Inflammatory macrophage treated with lipopolysaccharide for 1 hour (primary cell): ENCODE results near the gene SNX6.
"Not testable (repeated sequence)": the region's sequence is repeated elsewhere in the genome, so short reads cannot be mapped to it uniquely, and the experiment has no call there.

ENCODE experiments used
- DNase-seq, 2 donors: peaks; one replicate each; pipeline ENCODE4 v3.0.0-alpha.2; 2020 to 2022

SNX6 gene

DNA sequence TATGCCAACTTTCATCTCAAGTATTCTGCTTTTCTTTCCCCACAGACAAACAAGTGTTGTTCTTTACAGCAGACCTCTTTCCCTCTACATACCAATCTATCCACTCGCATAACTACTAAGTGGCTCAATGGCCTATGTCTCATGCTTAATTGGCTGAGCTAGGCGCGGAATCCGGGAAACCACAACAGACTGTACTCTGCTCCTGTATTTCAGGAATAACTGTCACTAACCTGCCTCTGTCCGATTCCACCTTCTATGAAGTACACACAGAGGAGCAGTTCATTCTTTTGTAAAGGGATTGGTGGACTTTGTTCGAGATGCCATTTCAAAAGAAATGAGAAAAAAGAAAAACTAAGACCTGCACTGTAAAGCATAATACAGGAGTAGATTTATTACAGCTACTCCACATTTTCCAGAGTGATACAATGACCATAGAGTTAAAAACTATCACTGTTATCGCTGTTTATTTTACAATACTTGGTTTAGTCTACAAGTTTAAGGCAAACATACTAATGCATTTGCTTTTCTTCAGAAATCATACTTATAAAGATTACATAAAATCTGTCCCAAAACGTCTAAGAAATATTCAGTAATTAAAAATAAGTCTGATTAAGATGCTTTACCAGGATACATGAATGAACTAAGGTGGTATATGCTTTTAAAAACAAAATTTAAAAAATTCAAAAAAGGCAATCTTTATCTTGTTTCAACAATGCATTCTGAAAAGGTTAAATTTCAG, 67.7 kb downstream of the SNX6 start:
- DNase-seq: not testable (repeated sequence)

DNA sequence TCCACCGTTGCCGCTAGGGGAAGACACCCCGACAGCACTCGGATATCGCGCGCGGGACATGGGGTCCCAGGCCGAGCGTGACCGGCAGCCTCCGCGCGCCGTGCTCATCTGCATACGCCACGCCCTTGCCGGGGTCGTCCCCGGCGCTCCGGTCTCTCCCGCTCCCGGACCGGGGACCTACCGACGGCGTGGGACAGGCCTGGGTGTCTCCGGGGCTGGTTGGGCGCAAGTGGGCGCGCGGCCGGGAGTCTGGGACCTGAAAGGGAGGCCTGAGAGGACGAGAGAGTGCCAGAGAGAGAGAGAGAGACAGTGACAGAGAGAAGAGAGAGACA, 73.5 kb downstream of the SNX6 start:
- DNase-seq: not testable (repeated sequence)

DNA sequence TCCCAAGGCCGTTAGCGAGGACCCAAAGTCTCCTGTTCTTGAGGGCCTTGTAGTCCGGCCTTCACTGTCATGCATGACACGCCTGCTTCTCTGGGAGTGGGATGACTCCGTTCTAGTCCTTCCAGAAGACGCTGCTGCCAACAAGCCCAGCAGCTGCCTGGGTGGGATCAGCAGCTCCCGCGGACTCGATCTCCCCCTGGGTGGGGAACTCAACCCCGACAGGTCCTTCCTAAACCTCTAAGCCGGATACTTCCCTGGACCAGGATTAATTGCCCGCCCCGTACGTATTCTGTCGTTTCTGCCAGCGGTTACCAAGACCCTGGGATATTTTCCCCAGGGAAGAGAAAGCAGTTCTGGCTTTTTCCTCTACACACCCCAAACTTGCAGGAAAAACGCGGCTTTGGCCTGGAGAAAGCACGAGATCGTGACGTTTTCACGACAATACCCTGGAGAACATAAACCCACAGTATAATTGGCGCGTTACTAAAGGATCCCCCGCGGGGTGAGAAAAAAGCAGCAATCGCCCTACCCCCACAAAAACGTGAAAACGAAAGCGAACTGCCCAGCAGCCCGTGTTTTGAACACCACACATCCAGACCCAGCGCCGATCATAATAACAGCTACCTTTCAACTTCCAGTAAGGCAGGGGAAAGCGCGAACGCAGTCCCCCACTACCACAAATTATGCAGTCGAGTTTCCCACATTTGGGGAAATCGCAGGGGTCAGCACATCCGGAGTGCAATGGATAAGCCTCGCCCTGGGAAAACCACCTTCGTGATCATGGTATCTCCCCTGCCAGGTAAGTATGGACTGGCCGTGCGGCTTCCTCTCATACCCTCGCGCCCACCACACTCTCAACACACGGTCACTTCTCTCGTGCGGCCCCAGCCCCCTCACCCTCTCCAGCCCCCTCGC, 74.1 kb downstream of the SNX6 start:
- not testable (repeated sequence) for DNase-seq

DNA sequence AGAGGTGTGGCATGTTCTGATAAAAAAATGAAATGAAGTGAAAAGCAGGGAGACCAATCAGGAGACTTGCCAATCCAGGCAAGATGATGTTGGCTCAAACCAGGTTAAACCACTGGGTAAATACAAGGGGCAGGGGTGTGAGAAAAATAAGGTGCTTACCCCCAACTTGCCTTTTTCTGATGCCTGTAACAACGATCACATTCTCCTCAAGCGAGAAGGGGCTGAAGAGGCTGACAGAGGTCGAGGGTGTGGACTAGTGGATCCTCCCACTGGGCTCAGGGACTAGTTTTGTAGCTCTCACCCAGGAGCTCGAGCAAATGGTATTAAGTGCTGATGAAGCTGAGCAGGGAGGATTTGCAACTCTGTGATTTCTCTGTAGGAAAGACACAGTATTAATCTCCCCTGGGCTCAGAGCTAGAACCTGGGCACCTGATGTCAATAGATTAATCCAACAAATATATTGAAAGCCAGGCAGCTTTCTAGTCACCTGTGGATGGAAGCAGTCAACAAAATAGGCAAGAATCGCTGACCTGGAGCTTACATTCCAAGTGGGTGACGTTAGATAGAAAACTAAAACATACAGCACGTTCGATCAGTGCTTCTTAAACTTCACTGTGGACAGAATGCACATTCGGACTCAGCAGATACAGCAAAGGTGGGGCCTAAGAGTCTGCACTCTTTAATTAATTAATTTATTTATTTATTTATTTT, 75.3 kb downstream of the SNX6 start:
- peak; percentile 23 to 36 for DNase-seq

DNA sequence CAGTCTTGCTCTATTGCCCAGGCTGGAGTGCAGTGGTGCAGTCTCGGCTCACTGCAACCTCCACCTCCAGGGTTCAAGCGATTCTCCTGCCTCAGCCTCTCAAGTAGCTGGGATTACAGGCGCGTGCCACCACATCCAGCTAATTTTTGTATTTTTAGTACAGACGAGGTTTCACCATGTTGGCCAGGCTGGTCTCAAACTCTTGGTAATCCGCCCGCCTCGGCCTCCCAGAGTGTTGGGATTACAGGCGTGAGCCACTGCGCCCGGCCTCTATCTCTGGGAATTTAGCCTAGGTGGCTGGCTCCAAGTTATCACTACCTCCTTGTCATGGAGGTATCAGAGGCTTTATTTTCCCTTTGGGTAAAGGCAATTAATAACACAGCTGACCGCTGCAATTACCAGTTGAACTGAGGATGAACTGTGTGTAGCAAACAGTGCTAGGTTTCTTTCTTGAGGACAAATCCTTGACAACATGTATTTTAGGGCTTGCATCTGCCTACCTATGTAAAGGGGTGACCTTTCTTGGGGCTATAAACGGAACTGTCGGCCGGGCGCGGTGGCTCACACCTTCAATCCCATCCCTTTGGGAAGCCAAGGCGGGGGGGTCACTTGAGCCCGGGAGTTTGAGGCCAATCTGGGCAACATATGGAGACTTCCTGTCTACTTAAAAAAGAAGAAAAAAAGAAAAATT, 80.5 kb downstream of the SNX6 start:
- DNase-seq: not testable (repeated sequence)

DNA sequence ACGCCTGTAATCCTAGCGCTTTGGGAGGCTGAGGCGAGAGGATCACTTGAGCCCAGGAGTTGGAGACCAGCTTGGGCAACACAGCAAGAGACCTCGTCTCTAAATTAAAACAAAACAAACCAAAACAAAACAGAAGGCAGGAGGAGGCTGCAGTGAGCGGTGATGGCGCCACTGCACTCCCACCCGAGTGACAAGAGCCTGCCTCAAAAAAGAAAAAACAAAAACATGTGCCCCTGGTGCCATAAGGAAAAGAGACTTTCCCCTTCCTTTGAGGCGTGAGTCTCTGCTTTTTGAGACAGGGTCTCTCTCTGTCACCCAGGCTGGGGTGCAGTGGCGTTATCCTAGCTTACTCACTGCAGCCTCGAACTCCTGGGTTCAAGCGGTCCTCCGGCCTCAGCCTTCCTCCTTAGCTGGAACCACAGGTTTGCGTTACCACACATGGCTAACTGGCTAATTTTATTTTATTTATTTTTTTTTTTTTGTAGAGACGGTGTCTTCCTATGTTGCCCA, 81.4 kb downstream of the SNX6 start:
- DNase-seq: no peak

DNA sequence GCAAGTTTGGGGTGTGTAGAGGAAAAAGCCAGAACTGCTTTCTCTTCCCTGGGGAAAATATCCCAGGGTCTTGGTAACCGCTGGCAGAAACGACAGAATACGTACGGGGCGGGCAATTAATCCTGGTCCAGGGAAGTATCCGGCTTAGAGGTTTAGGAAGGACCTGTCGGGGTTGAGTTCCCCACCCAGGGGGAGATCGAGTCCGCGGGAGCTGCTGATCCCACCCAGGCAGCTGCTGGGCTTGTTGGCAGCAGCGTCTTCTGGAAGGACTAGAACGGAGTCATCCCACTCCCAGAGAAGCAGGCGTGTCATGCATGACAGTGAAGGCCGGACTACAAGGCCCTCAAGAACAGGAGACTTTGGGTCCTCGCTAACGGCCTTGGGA, 82.8 kb downstream of the SNX6 start:
- DNase-seq: not testable (repeated sequence)

DNA sequence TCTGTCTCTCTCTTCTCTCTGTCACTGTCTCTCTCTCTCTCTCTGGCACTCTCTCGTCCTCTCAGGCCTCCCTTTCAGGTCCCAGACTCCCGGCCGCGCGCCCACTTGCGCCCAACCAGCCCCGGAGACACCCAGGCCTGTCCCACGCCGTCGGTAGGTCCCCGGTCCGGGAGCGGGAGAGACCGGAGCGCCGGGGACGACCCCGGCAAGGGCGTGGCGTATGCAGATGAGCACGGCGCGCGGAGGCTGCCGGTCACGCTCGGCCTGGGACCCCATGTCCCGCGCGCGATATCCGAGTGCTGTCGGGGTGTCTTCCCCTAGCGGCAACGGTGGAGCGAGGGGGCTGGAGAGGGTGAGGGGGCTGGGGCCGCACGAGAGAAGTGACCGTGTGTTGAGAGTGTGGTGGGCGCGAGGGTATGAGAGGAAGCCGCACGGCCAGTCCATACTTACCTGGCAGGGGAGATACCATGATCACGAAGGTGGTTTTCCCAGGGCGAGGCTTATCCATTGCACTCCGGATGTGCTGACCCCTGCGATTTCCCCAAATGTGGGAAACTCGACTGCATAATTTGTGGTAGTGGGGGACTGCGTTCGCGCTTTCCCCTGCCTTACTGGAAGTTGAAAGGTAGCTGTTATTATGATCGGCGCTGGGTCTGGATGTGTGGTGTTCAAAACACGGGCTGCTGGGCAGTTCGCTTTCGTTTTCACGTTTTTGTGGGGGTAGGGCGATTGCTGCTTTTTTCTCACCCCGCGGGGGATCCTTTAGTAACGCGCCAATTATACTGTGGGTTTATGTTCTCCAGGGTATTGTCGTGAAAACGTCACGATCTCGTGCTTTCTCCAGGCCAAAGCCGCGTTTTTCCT, 83.4 kb downstream of the SNX6 start:
- DNase-seq: not testable (repeated sequence)

DNA sequence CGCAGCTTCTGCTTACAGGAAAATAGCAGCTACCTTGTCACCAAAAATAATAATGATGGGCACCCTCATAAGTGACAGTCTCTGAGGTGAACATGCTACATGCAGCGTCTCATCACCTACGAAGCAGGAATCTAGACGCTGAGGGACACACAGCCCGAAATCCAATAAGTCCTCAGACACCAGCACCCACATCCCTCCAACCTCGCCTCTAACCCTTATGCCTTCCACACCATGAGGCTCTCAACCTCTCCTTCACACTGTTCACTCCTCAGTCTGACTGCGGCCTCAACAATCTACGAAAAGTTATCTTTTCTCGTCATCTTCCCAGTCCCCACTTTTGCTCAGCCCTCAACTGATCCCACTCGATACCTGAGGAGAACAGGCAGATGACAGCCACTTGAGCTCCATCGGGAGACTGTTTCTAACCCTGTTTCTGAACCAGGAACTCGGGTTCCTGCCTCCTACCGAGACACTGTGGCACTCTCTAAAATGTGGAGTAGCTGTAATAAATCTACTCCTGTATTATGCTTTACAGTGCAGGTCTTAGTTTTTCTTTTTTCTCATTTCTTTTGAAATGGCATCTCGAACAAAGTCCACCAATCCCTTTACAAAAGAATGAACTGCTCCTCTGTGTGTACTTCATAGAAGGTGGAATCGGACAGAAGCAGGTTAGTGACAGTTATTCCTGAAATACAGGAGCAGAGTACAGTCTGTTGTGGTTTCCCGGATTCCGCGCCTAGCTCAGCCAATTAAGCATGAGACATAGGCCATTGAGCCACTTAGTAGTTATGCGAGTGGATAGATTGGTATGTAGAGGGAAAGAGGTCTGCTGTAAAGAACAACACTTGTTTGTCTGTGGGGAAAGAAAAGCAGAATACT, 89.5 kb downstream of the SNX6 start:
- DNase-seq: not testable (repeated sequence)

DNA sequence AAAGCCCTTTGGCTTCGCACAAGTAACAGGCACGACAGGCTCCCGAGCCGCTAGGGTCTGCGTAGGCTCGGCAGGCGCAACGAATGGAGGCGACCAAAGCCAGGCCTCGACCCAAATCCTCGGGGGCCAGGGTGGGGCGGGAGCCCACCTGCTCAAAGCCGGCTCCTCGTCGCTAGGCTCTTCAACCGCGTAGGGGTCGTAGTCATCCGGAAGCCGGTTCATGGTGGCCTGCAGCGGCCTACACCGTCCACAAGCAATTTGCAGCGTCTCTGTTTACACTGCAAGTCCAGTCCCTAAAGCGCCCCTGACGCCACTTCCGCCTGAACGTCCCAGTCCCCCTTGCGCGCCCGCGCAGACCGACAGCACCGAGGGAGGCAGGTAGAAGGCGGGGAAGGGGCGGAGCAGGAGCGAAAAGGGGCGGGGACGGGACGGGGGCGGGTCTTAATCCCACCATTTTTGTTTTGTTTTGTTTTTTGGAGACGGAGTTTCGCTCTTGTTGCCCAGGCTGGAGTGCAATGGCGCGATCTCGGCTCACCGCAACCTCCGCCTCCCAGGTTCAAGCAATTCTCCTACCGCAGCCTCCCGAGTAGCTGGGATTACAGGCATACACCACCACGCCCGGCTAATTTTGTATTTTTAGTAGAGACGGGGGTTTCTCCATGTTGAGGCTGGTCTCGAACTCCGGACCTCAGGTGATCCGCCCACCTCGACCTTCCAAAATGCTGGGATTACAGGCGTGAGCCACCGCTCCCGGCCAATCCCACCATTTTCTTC, 90.4 kb downstream of the SNX6 start, which contains the start of gene EAPP:
Gene EAPP (minus strand): TSS at position 295 of the 774 bp plus-strand sequence. CDS start 73 bp downstream, at position 222.
- DNase-seq: peak; percentile 96 to 97

DNA sequence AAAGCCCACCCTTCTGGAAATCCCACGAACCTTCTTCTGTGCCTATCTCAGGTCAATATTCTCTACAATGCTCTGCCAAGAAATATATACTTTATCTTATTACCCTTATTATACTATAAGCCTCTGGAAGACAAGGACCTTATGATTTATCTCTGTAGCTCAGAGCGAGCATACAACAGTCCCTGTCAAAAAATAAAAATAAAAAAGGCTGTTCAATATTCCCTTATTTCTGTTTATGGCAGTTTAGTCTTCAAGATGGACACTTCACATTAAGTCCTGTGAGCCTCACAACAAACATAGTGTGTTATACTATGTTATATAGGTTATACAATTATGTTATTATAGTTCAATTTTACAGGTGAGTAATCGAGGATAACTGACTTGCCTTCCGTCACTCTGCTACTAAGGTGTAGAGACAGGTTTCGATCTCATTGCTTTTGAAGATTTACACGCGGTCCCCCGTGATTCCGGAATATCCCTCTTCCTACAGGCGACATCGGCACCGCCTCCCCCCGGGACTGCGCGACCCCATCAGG, 91.0 kb downstream of the SNX6 start:
- DNase-seq: no peak

DNA sequence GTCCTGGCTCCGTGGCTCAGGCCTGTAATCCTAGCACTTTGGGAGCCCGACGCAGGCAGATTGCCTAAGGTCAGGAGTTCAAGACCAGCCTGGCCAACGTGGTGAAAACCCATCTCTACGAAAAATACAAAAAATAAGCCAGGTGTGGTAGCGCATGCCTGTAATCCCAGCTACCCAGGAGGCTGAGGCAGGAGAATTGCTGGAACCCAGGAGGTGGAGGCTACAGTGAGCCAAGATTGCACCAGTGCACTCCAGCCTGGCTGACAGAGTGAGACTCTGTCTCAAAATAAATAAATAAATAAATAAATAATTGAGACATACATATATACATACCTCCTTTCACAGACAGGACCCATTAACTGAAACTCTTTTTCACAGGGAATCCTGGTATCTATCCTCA, 91.9 kb downstream of the SNX6 start:
- not testable (repeated sequence) for DNase-seq

DNA sequence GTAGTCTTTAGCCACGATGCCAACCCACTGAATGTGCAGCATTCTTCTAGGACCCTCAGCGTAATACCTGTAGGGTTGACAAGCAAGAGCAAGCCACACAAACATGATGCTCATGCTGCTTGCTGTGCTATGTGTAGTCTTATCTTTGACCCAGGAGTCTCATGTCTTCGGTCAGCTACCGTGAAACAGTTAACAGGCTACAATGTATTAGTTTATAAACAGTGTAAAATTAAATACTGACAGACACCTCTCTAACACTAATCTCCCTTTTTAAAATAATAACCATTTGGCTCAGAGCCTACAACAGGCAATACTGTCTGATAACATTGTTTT, 92.3 kb downstream of the SNX6 start:
- DNase-seq: no peak

DNA sequence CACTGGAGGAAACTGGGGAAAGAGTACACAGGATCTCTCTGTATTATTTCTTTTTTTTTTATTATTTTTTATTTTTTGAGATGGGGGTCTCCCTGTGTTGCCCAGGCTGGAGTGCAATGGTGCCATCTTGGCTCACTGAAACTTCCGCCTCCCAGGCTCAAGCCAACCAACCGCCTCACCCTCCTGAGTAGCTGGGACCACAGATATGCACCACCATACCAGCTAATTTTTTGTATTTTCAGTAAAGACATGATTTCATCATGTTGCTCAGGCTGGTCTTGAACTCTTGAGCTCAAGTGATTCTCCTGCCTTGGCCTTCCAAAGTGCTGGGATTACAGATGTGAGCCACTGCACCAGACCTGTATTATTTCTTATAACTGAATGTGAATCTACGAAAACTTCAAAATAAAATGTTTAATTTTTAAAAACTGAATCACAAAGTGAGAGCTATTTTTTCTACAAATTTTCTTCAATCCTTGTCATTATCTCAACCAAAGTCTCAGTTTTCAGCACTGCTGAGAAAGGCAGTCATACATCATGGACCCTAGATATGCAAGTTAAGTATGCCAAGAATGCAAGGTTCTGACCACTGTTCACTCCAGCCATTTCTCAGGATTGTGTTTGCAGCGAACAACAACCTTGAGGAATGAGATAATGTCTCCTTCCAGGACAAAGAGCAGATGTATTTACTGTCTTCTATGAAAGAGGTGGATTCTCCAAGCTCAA, 92.8 kb downstream of the SNX6 start:
- no peak for DNase-seq

DNA sequence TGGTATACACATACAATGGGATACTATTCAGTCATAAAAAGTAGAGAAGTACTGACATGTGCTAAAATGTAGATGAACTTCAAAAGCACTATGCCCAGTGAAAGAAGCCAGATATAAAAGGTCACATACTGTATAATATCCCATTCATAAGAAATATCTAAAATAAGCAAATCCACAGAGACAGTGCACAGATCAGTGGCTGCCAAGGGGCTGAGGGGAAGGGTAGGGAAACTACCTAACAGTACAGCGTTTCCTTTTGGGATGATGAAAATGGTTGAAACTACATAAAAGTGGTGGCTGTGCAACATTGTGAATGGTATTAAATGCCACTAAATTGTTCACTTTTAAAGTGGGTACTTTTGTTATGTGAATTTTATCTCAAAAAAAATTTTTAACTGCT, 102.4 kb downstream of the SNX6 start:
- DNase-seq: no peak

DNA sequence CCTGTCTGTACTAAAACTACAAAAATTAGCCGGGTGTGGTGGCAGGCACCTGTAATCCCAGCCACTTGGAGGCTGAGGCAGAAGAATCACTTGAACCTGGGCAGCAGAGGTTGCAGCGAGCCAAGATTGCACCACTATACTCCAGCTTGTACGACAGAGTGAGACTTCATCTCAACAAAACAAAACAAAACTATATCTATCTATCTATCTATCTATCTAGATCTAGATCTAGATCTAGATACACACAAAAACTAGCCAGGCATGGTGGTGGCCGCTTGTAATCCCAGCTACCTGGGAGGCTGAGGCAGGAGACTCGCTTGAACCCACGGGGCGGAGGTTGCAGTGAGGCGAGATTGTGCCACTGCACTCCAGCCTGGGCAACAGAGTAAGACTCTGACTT, 105.7 kb downstream of the SNX6 start:
- not testable (repeated sequence) for DNase-seq

DNA sequence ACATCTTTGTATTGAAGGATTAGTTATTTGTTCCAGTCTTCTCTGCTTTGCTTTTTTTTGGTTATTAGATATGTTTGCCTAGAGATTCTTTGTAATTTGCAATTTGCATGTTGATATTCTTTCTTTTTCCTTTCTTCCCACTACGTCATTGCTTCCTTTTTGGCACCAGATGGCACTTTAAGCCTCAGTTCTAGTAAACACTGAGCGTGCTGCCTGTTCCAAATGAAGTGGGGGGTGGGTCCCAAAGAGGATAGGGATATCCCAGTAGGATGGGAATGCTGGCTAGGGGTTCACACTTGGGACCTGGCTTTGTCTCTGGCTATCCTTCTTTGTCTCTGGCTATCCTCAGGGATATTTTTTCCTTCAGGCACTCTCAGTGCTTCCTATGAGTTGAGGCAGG, 107.5 kb downstream of the SNX6 start:
- no peak for DNase-seq

DNA sequence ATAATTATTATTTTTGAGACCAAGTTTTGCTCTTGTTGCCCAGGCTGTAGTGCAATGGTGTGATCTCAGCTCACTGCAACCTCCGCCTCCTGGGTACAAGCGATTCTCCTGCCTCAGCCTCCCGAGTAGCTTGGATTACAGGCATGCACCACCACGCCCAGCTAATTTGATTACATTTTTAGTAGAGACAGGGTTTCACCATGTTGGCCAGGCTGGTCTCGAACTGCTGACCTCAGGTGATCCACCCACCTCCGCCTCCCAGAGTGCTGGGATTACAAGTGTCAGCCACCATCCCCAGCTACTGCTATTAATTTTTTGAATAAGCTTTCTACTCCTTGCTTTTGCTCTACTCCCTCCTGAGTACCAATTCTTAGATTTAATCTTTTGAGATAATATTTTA, 108.9 kb downstream of the SNX6 start:
- not testable (repeated sequence) for DNase-seq
